BE2C (cell line): ENCODE data around the gene OR7A17.
A peak's percentile ranks its signal among the peaks of the same experiment; 100 is the strongest.

Experiments used
- DNase-seq: peaks from one replicate; pipeline ENCODE4 v3.0.0-alpha.2; 2020
- H3K27me3 ChIP-seq: fragments of 250-450 bp; sonication (Bioruptor Pico); 2 replicates; pipeline ENCODE4 v1.5.1; 2020; ENCODE audit warnings: mild to moderate bottlenecking
- H3K36me3 ChIP-seq: fragments of 250-450 bp; sonication (Bioruptor Pico); 2 replicates; pipeline ENCODE4 v1.5.1; 2020; ENCODE audit warnings: mild to moderate bottlenecking
- H3K4me1 ChIP-seq: fragments of 250-450 bp; sonication (Bioruptor Pico); 2 replicates; pipeline ENCODE4 v1.5.1; 2020
- H3K4me3 ChIP-seq: 2 replicates; pipeline ENCODE4 v1.5.1; 2011; ENCODE audit warnings: low read depth, low read length
- H3K9me3 ChIP-seq: fragments of 250-450 bp; sonication (Bioruptor Pico); 2 replicates; pipeline ENCODE4 v1.5.1; 2020
- CTCF ChIP-seq: IDR thresholded peaks from 2 replicates; pipeline ENCODE4 v1.5.1; 2012; ENCODE audit warnings: mild to moderate bottlenecking, low read depth, low read length

The OR7A17 gene

GRCh38 chr19:14890643-14891379, 4.9 kb upstream of the OR7A17 start:
- no peaks in the 10 kb centered on the region for H3K4me1 ChIP-seq
- no peak for TF ChIP-seq CTCF
- H3K27me3 ChIP-seq: no peaks in the 10 kb centered on the region

GRCh38 chr19:14889994-14890642, 4.2 kb upstream of the OR7A17 start:
- Histone ChIP-seq H3K9me3 (no peaks in the 10 kb centered on the region), H3K4me1 (no peaks in the 10 kb centered on the region), H3K36me3 (no peaks in the 10 kb centered on the region), H3K4me3 (no peak overlapping the region), H3K27me3 (no peaks in the 10 kb centered on the region)
- no peak for TF ChIP-seq CTCF
- no peak for DNase-seq

More at GRCh38 chr19:14890643-14891379, 4.9 kb upstream of the OR7A17 start:
- H3K4me3 ChIP-seq: no peak overlapping the region
- no peaks in the 10 kb centered on the region for H3K9me3 ChIP-seq
- H3K36me3 ChIP-seq: no peaks in the 10 kb centered on the region
- DNase-seq: no peak

- Histone ChIP-seq H3K27me3 (no peaks in the 10 kb centered on the region), H3K4me3 (no peak overlapping the region), H3K4me1 (no peaks in the 10 kb centered on the region), H3K9me3 (no peaks in the 10 kb centered on the region), H3K36me3 (no peaks in the 10 kb centered on the region)
- no peak for DNase-seq
- peak; percentile 38 for TF ChIP-seq CTCF
Measured at GRCh38 chr19:14871619-14872230, 14.2 kb downstream of the OR7A17 start.

DNA sequence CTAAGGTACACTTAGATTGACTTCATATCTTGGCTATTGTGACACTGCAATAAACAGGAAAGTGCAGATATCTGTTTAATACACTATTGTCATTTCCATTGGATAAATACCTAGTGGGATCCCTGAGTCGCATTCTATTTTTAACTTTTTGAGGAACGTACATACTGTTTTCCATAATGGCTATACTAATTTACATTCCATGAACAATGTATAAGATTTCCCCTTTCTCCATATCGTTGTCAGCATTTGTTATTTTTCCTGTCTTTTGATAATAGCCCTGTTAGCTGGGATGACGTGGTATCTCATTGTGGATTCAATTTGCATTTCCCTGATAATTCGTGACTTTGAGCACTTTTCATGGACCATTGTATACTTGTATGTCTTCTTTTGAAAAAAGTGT, 17.4 kb downstream of the OR7A17 start:
- Histone ChIP-seq H3K4me1 (no peaks in the 10 kb centered on the region), H3K36me3 (no peaks in the 10 kb centered on the region), H3K4me3 (no peak overlapping the region), H3K27me3 (no peaks in the 10 kb centered on the region), H3K9me3 (no peaks in the 10 kb centered on the region)
- DNase-seq: no peak
- no peak for TF ChIP-seq CTCF

GRCh38 chr19:14848822-14849221, 37.1 kb downstream of the OR7A17 start, which contains the start of gene OR7A10:
TSS of gene OR7A10 (minus strand) at chr19:14848922. CDS start at chr19:14841877, 7,045 bp downstream.
- H3K36me3 ChIP-seq: no peaks in the 10 kb centered on the region
- H3K4me1 ChIP-seq: no peaks in the 10 kb centered on the region
- H3K27me3 ChIP-seq: peaks cover 2% of the 10 kb centered on the region; the same call in 1 of the 2 replicates
- H3K9me3 ChIP-seq: no peaks in the 10 kb centered on the region
- DNase-seq: no peak
- H3K4me3 ChIP-seq: no peak within 1 kb of the TSS
- no peak for TF ChIP-seq CTCF
